ENCODE data around the gene TNFSF11.

Gene TNFSF11

GRCh38 chr13:42611086-42611779 lies 37.3 kb downstream of the TNFSF11 start:
- Histone ChIP-seq H3K27me3 (ENCODE audit: insufficient read depth, low read length) (peaks cover 11% of the 10 kb centered on the region; the same call in 1 of the 2 replicates), H3K4me3 (ENCODE audit: low read depth, low read length) (no peak overlapping the region), H2AFZ (ENCODE audit: low read length, unreplicated experiment) (no peak overlapping the region), H3K36me3 (ENCODE audit: insufficient read depth, low read length) (no peaks in the 10 kb centered on the region), H3K4me1 (ENCODE audit: control insufficient read depth, insufficient read depth, low read length, unreplicated experiment) (no peaks in the 10 kb centered on the region), H3K79me2 (ENCODE audit: control insufficient read depth, insufficient read depth, low read length, unreplicated experiment) (no peaks in the 10 kb centered on the region), H3K27ac (ENCODE audit: low read depth, low read length) (no peak overlapping the region)

- Histone ChIP-seq H3K4me1 (ENCODE audit: control insufficient read depth, insufficient read depth, low read length, unreplicated experiment) (no peaks in the 10 kb centered on the region), H3K27me3 (ENCODE audit: insufficient read depth, low read length) (peaks cover 11% of the 10 kb centered on the region; the same call in 1 of the 2 replicates), H3K27ac (ENCODE audit: low read depth, low read length) (no peak overlapping the region), H3K79me2 (ENCODE audit: control insufficient read depth, insufficient read depth, low read length, unreplicated experiment) (no peaks in the 10 kb centered on the region), H3K4me3 (ENCODE audit: low read depth, low read length) (no peak overlapping the region), H3K36me3 (ENCODE audit: insufficient read depth, low read length) (no peaks in the 10 kb centered on the region), H2AFZ (ENCODE audit: low read length, unreplicated experiment) (no peak overlapping the region)
Observed at GRCh38 chr13:42612021-42612765, 38.2 kb downstream of the TNFSF11 start.

GRCh38 chr13:42614436-42615035 lies 40.6 kb downstream of the TNFSF11 start:
- no peaks in the 10 kb centered on the region for H3K36me3 ChIP-seq (ENCODE audit: insufficient read depth, low read length)
- no peak overlapping the region for H3K4me3 ChIP-seq (ENCODE audit: low read depth, low read length)
- H3K27ac ChIP-seq (ENCODE audit: low read depth, low read length) = no peak overlapping the region
- H3K27me3 ChIP-seq (ENCODE audit: insufficient read depth, low read length) = peaks cover 11% of the 10 kb centered on the region; the same call in 1 of the 2 replicates
- no peaks in the 10 kb centered on the region for H3K79me2 ChIP-seq (ENCODE audit: control insufficient read depth, insufficient read depth, low read length, unreplicated experiment)
- H2AFZ ChIP-seq (ENCODE audit: low read length, unreplicated experiment) = no peak overlapping the region
- no peaks in the 10 kb centered on the region for H3K4me1 ChIP-seq (ENCODE audit: control insufficient read depth, insufficient read depth, low read length, unreplicated experiment)

- Histone ChIP-seq H3K4me1 (ENCODE audit: control insufficient read depth, insufficient read depth, low read length, unreplicated experiment) (no peaks in the 10 kb centered on the region), H2AFZ (ENCODE audit: low read length, unreplicated experiment) (no peak overlapping the region), H3K36me3 (ENCODE audit: insufficient read depth, low read length) (no peaks in the 10 kb centered on the region), H3K27me3 (ENCODE audit: insufficient read depth, low read length) (peaks cover 14% of the 10 kb centered on the region; the same call in 1 of the 2 replicates), H3K4me3 (ENCODE audit: low read depth, low read length) (no peak overlapping the region), H3K27ac (ENCODE audit: low read depth, low read length) (no peak overlapping the region), H3K79me2 (ENCODE audit: control insufficient read depth, insufficient read depth, low read length, unreplicated experiment) (no peaks in the 10 kb centered on the region)
Observed at GRCh38 chr13:42615691-42616090, 41.7 kb downstream of the TNFSF11 start.

GRCh38 chr13:42617221-42617620 lies 43.3 kb downstream of the TNFSF11 start:
- no peak overlapping the region for H3K4me3 ChIP-seq (ENCODE audit: low read depth, low read length)
- no peak overlapping the region for H2AFZ ChIP-seq (ENCODE audit: low read length, unreplicated experiment)
- no peaks in the 10 kb centered on the region for H3K36me3 ChIP-seq (ENCODE audit: insufficient read depth, low read length)
- no peaks in the 10 kb centered on the region for H3K79me2 ChIP-seq (ENCODE audit: control insufficient read depth, insufficient read depth, low read length, unreplicated experiment)
- peaks cover 24% of the 10 kb centered on the region for H3K27me3 ChIP-seq (ENCODE audit: insufficient read depth, low read length)
- H3K4me1 ChIP-seq (ENCODE audit: control insufficient read depth, insufficient read depth, low read length, unreplicated experiment) = no peaks in the 10 kb centered on the region
- H3K27ac ChIP-seq (ENCODE audit: low read depth, low read length) = no peak overlapping the region

- Histone ChIP-seq H3K4me3 (ENCODE audit: low read depth, low read length) (no peak overlapping the region), H3K36me3 (ENCODE audit: insufficient read depth, low read length) (no peaks in the 10 kb centered on the region), H3K27me3 (ENCODE audit: insufficient read depth, low read length) (peaks cover 49% of the 10 kb centered on the region), H2AFZ (ENCODE audit: low read length, unreplicated experiment) (no peak overlapping the region), H3K27ac (ENCODE audit: low read depth, low read length) (no peak overlapping the region), H3K4me1 (ENCODE audit: control insufficient read depth, insufficient read depth, low read length, unreplicated experiment) (no peaks in the 10 kb centered on the region), H3K79me2 (ENCODE audit: control insufficient read depth, insufficient read depth, low read length, unreplicated experiment) (no peaks in the 10 kb centered on the region)
Observed at GRCh38 chr13:42623916-42624315, 50.0 kb downstream of the TNFSF11 start.

GRCh38 chr13:42625611-42626010 lies 51.7 kb downstream of the TNFSF11 start:
- Histone ChIP-seq H2AFZ (ENCODE audit: low read length, unreplicated experiment) (no peak overlapping the region), H3K4me3 (ENCODE audit: low read depth, low read length) (no peak overlapping the region), H3K36me3 (ENCODE audit: insufficient read depth, low read length) (no peaks in the 10 kb centered on the region), H3K79me2 (ENCODE audit: control insufficient read depth, insufficient read depth, low read length, unreplicated experiment) (no peaks in the 10 kb centered on the region), H3K27me3 (ENCODE audit: insufficient read depth, low read length) (peaks cover 46% of the 10 kb centered on the region), H3K4me1 (ENCODE audit: control insufficient read depth, insufficient read depth, low read length, unreplicated experiment) (no peaks in the 10 kb centered on the region), H3K27ac (ENCODE audit: low read depth, low read length) (no peak overlapping the region)

- H3K4me3 ChIP-seq (ENCODE audit: low read depth, low read length) = no peak overlapping the region
Observed at GRCh38 chr13:42626176-42626860, 52.4 kb downstream of the TNFSF11 start.

GRCh38 chr13:42628666-42629065 lies 54.7 kb downstream of the TNFSF11 start:
- no peaks in the 10 kb centered on the region for H3K79me2 ChIP-seq (ENCODE audit: control insufficient read depth, insufficient read depth, low read length, unreplicated experiment)
- H3K27ac ChIP-seq (ENCODE audit: low read depth, low read length) = no peak overlapping the region
- H3K4me3 ChIP-seq (ENCODE audit: low read depth, low read length) = no peak overlapping the region
- peaks cover 29% of the 10 kb centered on the region for H3K27me3 ChIP-seq (ENCODE audit: insufficient read depth, low read length)
- H2AFZ ChIP-seq (ENCODE audit: low read length, unreplicated experiment) = no peak overlapping the region
- H3K4me1 ChIP-seq (ENCODE audit: control insufficient read depth, insufficient read depth, low read length, unreplicated experiment) = no peaks in the 10 kb centered on the region
- H3K36me3 ChIP-seq (ENCODE audit: insufficient read depth, low read length) = no peaks in the 10 kb centered on the region

More at GRCh38 chr13:42626176-42626860, 52.4 kb downstream of the TNFSF11 start:
- H2AFZ ChIP-seq (ENCODE audit: low read length, unreplicated experiment) = no peak overlapping the region
- H3K4me1 ChIP-seq (ENCODE audit: control insufficient read depth, insufficient read depth, low read length, unreplicated experiment) = no peaks in the 10 kb centered on the region
- H3K79me2 ChIP-seq (ENCODE audit: control insufficient read depth, insufficient read depth, low read length, unreplicated experiment) = no peaks in the 10 kb centered on the region
- no peaks in the 10 kb centered on the region for H3K36me3 ChIP-seq (ENCODE audit: insufficient read depth, low read length)
- H3K27me3 ChIP-seq (ENCODE audit: insufficient read depth, low read length) = peaks cover 41% of the 10 kb centered on the region
- no peak overlapping the region for H3K27ac ChIP-seq (ENCODE audit: low read depth, low read length)

- H3K4me3 ChIP-seq (ENCODE audit: low read depth, low read length) = no peak overlapping the region
- H3K4me1 ChIP-seq (ENCODE audit: control insufficient read depth, insufficient read depth, low read length, unreplicated experiment) = no peaks in the 10 kb centered on the region
- H3K79me2 ChIP-seq (ENCODE audit: control insufficient read depth, insufficient read depth, low read length, unreplicated experiment) = no peaks in the 10 kb centered on the region
- H3K27ac ChIP-seq (ENCODE audit: low read depth, low read length) = no peak overlapping the region
- no peaks in the 10 kb centered on the region for H3K36me3 ChIP-seq (ENCODE audit: insufficient read depth, low read length)
- peaks cover 22% of the 10 kb centered on the region for H3K27me3 ChIP-seq (ENCODE audit: insufficient read depth, low read length)
- no peak overlapping the region for H2AFZ ChIP-seq (ENCODE audit: low read length, unreplicated experiment)
Observed at GRCh38 chr13:42631181-42631580, 57.2 kb downstream of the TNFSF11 start.

Data from ACC112 (cell line).